ELR (cell line): ENCODE measurements around the gene CAMKK2.
"Not testable (repeated sequence)": the region's sequence is repeated elsewhere in the genome, so short reads cannot be mapped to it uniquely, and the experiment has no call there.

Source experiments
- DNase-seq: peaks from one replicate; pipeline ENCODE4 v3.0.0-alpha.2; 2015; ENCODE audit warnings: low read depth

Gene CAMKK2

DNA sequence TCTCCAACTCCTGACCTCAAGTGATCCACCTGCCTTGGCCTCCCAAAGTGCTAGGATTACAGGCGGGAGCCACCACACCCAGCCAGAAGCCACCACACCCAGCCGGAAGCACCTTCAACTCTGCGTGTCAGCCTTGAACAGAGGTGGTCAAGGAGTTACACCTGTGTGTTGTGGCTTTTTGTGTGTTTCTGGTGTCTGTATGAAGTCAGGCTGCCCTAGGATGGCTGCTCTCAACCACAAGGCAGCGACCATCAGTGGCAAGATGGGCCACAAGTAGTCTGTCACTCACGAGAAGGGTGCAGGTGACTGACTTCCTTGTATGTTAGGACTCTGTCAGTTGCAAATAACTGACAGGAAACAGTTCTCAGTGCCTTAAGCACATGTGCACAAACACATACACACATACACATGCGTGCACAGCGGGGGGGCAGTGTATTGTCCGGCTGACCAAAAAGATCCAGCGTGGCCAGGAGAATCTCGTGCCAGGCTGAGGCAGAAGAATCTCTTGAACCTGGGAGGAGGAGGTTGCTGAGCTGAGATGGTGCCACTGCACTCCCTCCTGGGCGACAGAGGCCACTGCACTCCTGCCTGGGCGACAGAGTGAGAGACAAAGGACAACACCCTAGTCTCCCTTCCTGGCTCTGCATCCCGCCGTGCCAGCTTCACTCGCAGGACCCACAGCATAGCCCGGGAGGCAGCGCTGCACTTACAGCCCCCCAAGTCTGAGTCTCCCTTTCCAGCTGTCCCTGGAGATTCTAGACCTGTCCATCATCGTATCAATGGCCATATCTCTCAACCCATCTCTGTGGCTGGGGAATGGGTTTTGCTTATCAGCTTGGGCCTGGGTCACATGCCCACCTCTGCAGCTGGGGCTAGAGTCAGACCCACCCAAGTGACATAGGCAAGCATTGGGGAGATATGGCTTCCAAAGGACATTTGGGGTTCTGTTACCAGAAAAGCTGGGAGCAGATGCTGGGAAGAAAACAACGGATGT is 72.9 kb downstream of the CAMKK2 start:
- peak; percentile 44 for DNase-seq

- no peak for DNase-seq
Observed at GRCh38 chr12:121222847-121223246, 73.7 kb downstream of the CAMKK2 start.

DNA sequence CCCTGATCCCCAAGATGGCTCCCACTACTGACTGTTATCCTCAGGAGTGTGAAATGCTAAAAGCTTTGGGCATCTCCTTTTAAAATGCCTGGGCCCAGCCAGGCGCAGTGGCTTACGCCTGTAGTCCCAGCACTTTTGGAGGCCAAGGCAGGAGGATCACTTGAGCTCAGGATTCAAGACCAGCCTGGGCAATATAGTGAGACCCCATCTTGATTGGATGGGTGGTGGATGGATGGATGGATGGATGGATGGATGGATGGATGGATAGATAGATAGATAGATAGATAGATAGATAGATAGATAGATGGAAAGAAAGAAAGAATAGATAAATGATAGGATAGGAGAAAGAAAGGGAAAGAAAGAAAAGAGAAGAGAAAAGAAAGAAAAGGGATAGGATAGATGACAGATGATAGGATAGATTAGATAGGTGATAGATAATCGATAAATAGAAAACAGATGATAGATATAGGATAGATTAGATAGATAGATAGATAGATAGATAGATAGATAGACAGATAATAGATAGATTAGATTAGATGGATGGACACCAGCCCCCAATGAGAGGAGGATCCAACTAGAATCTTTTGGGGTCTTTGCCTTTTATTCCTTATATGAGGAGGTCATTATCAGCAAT is 77.0 kb downstream of the CAMKK2 start:
- no peak for DNase-seq

GRCh38 chr12:121218588-121219352 is 77.7 kb downstream of the CAMKK2 start:
- DNase-seq, result no peak

DNA sequence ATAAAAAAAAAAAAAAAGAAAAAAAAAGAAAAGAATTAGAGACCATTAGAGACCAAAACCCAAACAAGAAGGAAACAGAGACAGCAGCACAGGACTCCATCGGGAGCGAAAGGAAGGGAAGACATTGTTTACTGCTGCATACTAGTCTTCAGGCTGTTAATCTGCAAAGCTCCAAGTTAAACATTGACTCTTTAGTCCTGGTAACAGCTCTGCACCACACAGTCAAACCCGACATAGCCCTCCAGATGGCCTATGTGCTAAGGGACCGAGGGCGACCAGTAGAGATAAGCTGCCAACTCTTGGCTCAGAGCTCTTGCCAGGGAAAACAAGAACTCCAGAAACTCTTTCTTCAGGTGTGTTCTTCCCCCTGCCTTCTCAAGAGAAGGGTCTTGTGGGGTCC is 78.7 kb downstream of the CAMKK2 start:
- no peak for DNase-seq

- DNase-seq, result no peak
Observed at GRCh38 chr12:121217063-121217462, 79.4 kb downstream of the CAMKK2 start.

DNA sequence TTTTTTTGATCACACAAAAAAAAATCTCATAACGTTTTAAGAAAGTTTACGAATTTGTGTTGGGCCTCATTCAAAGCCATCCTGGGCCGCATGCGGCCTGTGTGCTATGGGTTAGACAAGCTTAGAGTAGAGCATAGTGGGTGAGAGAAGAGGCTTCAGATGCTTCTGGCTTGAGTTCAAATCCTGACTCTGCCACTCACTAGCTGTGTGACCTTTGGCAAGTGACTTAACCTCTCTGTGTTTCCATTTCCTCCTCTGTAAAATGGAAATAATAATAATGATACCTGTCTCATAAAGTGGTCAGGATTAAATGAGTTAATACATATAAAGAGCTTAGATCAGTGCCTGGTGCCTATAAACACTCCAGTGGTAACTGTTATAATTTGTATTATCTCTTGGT is 80.4 kb downstream of the CAMKK2 start:
- DNase-seq, result no peak

GRCh38 chr12:121214855-121215745 is 81.4 kb downstream of the CAMKK2 start:
- DNase-seq, result peak; percentile 97

GRCh38 chr12:121214166-121214777 is 82.2 kb downstream of the CAMKK2 start:
- peak; percentile 76 for DNase-seq

- DNase-seq, result no peak
Observed at GRCh38 chr12:121212875-121213274, 83.6 kb downstream of the CAMKK2 start.

DNA sequence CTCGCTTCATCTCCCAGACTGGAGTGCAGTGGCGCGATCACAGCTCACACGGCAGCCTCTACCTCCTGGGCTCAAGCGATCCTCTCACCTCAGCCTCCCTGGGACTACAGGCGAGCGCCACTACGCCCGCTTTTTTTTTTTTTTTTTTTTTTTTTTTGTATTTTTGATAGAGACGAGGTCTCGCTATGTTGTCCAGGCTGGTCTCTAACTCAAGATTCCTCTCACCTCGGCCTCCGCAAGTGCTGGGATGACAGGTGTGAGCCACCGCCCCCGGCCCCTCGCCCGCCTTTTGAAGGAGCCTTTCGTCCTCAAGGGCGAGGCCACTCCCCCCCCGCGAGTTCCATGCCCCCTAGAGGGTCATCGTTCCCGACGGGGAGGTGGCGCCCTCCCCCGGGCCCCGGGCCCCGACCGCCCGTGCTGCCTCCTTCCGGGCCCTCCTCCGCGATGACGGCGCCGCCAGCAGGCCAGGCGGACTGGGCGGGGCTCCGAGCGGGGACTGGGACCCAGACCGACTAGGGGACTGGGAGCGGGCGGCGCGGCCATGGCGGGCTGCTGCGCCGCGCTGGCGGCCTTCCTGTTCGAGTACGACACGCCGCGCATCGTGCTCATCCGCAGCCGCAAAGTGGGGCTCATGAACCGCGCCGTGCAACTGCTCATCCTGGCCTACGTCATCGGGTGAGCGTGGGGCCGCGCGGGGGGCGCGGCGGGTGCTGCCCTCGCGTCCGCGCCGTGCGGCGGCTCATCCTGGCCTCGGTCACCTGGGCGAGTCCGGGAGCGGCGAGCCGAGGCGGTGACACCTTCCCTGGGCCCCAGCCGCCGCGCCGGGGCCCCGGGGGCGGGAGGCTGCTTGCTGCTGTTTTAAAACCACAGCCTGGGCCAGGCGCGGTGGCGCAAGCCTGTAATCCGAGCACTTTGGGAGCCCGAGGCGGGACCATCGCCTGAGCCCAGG is 86.6 kb downstream of the CAMKK2 start, which contains the start of gene P2RX4:
TSS of gene P2RX4 (plus strand) at position 506 of the 949 bp plus-strand sequence. CDS start at position 542, 36 bp downstream.
- DNase-seq, result peak; percentile 77

- DNase-seq, result no peak
Observed at GRCh38 chr12:121209221-121209620, 87.3 kb downstream of the CAMKK2 start.

DNA sequence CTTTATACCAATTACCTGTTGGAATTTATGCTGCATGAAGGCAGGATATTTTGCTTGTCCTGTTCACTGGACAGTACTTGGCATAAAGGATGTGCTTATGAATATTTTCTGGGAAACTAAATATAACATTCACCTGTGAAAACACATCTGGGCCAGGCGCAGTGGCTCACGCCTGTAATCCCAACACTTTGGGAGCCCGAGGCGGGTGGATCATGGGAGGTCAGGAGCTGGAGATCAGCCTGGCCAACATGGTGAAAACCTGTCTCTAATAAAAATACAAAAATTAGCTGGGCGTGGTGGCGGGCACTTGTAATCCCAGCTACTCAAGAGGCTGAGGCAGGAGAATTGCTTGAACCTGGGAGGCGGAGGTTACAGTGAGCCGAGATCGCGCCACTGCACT is 87.9 kb downstream of the CAMKK2 start:
- not testable (repeated sequence) for DNase-seq

DNA sequence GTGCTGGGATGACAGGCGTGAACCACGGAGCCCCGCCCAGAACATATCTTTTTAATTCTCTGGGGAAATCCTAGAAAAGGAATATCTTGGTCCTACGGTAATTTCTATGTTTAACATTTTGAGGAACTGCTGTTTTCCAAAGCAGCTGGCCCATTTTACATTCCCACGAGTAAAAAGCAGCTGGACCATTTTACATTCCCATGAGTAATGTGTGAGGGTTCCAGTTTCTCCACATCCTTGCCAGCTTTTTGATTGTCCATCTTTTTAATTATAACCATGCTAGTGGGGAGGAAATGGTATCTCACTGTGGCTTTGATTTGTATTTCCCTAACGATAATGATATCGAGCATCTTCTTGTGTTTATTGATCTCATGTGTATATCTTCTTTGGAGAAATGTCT is 91.0 kb downstream of the CAMKK2 start:
- no peak for DNase-seq

DNA sequence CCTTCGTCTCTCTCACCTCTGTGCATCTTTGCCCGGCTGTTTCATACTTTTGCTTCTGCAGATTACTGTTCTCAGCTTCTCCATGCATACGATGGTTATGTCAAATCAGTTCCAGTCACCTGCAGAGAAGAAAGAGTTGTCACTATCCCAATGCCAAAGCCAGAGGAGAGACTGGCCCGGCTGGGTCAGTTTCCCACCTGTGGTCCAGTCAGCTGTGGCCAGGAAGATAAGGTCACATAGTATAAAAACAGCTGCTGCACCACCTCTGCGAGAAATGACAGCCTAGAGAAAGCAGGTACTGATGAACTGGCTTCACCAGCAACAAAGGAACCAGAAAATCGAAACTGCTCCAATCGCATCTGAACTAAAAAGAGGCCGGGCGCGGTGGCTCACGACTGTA is 93.0 kb downstream of the CAMKK2 start:
- no peak for DNase-seq

DNA sequence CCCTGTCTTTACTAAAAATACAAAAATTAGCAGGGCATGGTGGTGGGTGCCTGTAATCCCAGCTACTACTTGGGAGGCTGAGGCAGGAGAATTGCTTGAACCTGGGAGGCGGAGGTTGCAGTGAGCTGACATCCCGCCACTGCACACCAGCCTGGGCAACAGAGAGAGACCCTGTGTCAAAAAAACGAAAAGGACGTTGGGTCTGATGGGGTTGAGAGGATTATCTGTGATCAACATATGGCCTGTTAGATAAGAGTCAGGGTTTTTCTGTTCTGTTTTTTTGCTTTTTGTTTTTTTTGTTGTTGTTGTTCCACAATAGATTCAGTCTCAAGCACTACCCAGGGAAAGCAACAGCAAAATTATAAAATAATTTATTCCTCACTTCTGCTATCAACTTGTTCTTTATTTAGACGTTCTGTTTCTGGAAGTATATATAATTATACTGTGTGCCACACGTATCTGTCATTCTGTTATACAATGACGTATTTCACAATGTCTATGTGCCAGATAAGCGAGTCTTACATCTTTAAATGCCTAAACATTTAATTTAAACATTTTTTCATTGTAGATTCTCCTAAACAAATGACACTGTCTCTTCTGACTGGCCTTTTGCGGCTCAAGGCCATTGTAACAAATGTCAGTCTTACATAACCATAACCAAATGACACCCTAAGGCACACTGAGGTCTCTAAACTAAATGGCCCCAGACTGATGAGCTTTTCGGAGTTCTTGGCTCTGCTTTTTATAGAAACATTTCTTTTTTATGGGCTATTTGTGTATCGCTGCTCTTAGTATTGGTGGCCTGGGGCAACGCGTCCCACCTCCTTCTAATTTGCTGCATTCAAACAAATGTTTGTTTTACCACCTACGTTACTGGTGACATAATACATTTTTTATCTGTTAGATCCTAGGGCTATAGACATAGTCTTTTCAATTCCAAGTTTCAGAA is 93.8 kb downstream of the CAMKK2 start:
- no peak for DNase-seq

GRCh38 chr12:121201140-121201539 is 95.4 kb downstream of the CAMKK2 start:
- not testable (repeated sequence) for DNase-seq

- DNase-seq, result no peak
Observed at GRCh38 chr12:121198949-121199348, 97.6 kb downstream of the CAMKK2 start.

GRCh38 chr12:121196902-121197301 is 99.6 kb downstream of the CAMKK2 start:
- DNase-seq, result no peak
